22Rv1 (cell line): Measurements from ENCODE around the gene HAUS7.

Experiments
- H3K27ac ChIP-seq: fragments of 450-650 bp; 2 replicates; pipeline ENCODE4 v1.5.1; 2017
- ZFX ChIP-seq: fragments of 450-650 bp; IDR thresholded peaks from 2 replicates; pipeline ENCODE4 v1.6.1; 2017; ENCODE audit warnings: antibody characterized with exemption, borderline replicate concordance
- TF ChIP-seq, protein P1 (sequence below): fragments of 450-650 bp; IDR thresholded peaks from 2 replicates; pipeline ENCODE4 v1.5.1; 2017; ENCODE audit warnings: mild to moderate bottlenecking

The HAUS7 gene

DNA sequence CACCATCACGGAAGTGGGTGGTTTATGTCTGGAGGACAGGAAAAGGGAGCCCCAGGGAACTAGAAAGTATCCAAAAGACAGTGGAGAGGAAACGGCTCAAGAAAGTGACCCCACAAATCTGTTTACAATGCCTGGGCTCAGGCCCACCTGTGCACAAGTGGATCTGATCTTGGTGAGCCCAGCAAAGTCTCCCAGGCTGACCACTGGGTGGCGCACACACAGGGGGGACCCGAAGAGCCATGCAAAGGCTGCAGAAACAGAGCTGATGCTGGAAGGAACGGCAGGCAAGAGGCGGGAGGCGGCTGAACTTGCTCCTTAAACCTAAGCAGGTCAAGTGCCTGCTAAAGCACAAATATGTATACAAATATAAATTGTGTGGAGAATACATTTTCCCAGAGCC lies 9.6 kb downstream of the HAUS7 start:
- TF ChIP-seq ZFX: no peak
- TF ChIP-seq, protein P1, sequence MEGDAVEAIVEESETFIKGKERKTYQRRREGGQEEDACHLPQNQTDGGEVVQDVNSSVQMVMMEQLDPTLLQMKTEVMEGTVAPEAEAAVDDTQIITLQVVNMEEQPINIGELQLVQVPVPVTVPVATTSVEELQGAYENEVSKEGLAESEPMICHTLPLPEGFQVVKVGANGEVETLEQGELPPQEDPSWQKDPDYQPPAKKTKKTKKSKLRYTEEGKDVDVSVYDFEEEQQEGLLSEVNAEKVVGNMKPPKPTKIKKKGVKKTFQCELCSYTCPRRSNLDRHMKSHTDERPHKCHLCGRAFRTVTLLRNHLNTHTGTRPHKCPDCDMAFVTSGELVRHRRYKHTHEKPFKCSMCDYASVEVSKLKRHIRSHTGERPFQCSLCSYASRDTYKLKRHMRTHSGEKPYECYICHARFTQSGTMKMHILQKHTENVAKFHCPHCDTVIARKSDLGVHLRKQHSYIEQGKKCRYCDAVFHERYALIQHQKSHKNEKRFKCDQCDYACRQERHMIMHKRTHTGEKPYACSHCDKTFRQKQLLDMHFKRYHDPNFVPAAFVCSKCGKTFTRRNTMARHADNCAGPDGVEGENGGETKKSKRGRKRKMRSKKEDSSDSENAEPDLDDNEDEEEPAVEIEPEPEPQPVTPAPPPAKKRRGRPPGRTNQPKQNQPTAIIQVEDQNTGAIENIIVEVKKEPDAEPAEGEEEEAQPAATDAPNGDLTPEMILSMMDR: peak; percentile 72
- no peak overlapping the region for H3K27ac ChIP-seq

DNA sequence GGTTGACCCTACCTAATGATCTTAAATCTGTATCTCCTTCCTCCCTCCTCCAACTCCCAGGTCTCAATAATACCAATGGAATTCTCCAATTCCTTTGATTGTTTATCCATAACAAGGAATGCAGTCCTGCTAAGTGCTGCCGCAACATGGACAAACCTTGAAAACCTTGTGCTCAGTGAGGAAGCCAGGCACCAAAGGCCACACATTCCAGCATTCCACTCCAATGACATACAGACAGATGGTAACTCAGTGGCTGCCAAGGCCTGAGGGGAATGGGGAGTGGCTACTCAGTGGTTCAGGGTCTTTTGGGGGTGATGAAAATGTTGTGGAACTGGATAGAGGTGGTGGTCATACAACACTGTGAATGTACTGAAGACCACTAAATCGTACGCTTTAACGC lies 10.4 kb downstream of the HAUS7 start:
- no peak for TF ChIP-seq ZFX
- TF ChIP-seq, protein P1: no peak
- no peak overlapping the region for H3K27ac ChIP-seq

DNA sequence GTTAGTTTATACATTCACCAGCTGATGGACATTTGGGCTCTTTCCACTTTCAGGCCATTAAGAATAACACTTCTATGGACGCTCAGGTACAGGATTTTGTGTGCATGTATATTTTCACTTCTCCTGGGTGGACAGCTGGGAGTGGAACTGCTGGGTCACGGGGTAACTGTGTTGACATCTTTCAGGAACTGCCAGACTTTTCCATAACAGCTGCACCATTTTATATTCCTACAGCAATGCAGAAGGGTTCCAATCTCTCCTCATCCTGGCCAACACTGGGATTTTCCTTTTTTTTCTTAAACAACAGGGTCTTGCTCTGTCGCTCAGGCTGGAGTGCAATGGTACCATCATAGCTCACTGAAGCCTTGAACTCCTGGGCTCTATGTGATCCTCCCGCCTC lies 11.9 kb downstream of the HAUS7 start:
- no peak overlapping the region for H3K27ac ChIP-seq
- TF ChIP-seq, protein P1: no peak
- no peak for TF ChIP-seq ZFX

DNA sequence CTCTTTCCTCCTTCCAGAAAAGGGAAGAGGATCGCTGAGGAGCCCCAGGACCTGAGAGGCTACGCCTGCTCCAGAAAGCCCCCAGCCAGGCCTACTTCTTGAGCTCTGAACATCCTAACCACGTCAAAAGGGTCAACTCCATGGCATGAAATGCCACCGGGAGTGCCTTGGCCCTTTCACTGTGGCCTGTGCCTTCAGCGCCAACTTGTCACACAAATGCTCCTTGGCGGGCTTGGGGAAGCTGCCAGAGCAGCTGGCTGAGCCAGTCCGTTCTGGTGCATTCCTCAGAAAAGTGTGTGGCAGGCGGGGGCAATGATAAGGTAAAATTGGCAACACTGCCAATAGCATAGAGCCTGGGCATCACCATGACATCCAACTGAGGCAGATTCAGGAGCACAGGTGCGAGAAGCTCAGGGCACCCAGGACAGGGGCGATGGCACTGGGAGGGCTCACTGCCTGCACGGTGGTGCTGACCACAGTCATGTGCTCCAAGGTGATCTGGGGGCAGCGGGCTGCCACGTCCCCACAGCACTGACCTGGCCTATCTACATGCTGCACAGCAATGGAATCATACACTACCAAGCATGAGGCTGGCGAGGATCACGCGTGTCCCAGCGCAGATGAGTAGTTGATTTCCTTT lies 12.4 kb downstream of the HAUS7 start:
- TF ChIP-seq, protein P1: no peak
- no peak for TF ChIP-seq ZFX
- H3K27ac ChIP-seq: no peak overlapping the region

DNA sequence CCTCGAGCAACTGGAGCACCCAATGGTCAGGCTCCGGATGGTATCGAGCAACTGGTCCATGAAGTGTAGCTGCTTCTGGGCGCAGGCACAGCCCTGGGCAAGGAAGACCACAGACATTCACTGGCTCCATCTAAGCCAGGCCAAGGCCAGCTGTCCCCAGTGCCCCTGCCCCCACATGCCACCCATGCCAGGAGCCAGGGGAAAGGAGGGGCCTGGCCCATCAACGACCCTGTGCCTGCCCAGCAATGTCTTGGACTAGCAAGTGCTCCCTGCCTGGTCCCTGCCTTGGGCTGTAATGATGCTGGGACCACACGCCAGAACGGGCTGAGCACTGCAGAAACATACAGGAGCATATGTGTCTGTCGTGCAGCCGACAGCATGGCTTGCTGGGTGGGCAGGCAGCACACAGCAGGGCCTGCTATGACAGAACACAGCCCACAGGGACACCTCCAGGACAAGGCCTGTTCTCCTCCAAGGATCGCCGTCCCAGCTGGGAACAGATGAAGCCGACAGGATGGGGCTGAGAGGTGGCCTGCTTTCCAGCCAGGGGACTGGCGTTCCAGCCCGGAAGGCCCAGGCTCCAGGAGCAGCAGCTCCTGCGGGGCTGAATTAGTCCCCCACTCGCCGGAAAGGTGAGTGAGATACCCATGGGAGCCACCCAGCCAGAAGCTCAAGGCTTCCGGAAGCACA lies 13.1 kb downstream of the HAUS7 start:
- no peak overlapping the region for H3K27ac ChIP-seq
- TF ChIP-seq, protein P1: no peak

DNA sequence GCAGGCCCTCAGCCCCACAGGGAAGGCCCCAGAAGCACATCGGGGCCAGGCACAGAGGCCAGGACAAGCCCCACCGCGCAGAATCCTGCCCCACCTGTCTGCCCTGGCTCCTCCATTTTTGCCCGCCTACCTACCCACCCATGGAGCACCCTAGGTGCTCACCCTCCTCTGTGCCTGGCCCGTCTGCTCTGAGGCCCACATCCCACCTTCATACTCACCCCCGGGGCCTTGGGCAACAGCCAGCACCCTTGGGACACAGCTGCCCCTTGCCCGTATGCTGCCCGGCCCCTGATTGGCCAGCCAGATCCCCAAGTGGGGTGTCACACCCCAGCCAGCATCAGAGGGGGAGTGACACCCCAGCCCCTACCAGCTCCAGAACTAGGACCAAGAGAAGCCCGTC lies 13.7 kb downstream of the HAUS7 start:
- H3K27ac ChIP-seq: no peak overlapping the region
- TF ChIP-seq ZFX: no peak
- TF ChIP-seq, protein P1: no peak

DNA sequence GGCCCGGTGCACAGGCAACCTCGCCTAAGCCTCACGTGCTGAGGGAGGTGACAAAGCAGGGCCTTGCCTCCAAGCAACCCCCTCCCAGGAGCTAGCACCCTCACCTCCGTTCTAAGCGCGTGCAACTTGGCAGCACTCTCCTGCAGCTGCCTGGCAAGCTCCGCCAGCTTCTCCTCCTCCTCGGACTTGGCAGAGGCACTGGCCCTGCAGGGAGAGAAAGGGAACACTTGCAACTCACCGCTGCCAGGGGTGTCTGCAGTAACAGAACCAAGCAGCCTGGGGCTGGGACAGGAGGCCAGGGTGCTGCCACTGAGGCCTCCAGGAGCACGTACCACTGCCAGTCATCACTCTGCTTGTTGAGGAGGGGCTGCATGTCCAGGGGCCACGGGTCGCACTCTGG lies 14.2 kb downstream of the HAUS7 start:
- TF ChIP-seq, protein P1: no peak
- no peak for TF ChIP-seq ZFX
- no peak overlapping the region for H3K27ac ChIP-seq
